ENCODE measurements around the gene CFAP77.
A peak's percentile ranks its signal among the peaks of the same experiment; 100 is the strongest.
"Not testable (repeated sequence)": the region's sequence is repeated elsewhere in the genome, so short reads cannot be mapped to it uniquely, and the experiment has no call there.

The CFAP77 gene

DNA sequence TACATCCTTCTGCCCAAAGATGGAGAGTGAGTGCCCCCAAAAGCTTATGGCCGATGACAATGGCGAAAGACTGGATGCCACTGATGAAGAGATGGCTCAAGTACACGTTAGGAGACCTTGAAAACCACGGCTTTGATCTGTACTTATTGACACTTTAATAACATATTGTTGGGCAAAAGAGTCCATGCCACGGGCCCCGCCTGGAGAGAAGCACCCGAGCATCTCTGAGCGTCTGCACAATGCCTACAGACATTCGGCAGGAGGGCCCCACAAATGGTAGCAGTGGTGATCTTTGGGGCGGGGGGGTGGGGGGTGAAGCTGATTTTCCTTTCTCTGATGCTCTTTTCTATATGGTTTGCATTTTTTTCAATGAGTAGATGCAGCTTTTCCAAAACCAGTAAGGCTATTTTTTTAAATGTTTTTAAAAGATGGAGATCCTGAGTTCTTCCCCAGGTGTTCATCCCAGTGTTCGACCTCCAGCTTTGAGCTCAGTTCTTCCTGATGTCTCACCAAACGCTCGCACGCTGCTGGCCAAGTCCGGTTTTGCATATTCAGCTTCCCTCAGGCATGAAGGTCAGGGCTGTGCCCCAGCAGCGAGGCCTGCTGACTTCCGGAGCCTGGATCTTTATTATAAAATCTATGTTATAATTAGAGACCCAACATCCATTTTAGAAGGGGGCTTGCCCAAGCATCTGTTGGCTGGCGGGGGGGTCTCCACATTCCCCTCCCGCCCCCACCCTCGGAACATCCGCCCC lies 138.1 kb downstream of the CFAP77 start:
- DNase-seq (ENCODE audit: low read depth in 2 of 2) = no peak

DNA sequence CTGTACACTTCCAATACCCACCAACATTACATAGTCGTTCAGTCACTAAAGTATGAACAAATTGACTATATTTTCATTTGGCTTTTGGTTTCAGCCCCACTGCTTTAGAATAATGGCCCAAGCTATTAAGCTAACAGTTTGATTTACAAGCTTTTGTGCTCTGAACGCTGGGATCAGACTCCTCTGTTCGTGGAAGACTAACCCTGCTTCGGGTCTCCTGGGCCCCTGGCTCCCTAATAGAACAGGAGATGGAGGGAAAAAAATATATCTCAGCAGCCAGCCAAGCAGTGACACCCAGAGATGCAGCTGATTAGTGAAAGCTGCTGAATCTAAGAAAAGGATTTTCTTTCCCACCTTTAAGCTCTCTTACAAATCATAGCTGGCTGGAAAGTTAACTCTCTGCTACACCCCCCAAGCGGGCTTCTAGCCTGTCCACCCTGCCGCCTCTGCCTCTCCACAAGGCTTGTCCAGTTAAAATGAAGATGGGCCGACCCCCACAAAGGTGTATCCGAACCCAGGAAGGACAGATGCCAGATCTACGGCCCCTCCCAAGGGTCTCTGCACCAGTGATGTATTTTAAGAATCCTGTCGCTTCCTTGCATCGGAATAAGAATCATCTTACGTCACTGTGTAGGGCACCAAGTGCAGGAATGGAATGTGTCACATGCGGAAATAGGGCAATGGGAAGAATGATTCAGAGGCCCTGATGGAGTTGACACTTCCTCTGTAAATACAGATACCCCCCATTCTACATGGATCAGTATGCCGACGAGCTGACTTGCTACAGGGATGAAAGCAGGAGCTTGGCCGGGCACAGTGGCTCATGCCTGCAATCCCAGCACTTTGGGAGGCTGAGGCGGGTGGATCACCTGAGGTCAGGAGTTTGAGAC lies 139.0 kb downstream of the CFAP77 start:
- no peak for DNase-seq (ENCODE audit: low read depth in 2 of 2)

DNA sequence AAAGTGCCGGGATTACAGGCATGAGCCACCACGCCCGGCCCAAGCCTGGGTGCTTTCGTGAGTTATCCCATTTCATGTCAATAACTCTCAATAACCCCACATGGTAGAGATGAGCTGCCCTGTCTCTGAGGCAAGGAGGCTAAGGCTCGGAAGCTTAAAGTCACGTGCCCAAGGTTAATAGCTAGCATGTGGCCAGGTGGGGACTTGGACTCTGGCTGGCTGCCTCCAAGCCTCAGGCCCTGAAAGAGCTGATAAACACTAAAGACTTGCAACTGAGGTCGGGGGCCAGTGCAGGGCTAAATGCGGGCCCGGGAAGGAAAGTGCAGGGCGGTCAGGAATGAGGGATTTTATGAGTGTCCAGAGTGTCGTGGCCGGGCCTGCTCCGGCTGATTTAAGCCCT lies 141.5 kb downstream of the CFAP77 start:
- DNase-seq (ENCODE audit: low read depth in 2 of 2) = no peak

DNA sequence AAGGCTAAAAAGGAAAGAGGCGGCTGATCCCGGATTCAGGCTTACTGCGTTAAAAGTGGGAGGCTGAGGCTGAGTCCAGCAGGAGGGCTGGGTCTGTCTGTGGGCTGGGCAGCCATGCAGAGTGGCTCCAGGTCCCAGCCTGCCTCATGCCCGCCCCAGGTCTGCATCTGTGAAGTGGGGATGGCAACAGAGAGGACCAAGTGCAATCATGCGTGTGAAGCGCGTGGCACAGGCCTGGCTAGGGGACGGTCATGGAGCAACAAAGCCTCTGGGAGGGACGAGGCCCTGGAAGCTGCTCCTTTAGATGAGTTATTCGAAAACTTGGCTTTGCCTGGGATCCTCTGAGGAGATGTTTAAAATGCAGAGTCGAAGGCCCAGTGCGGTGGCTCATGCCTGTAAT lies 142.0 kb downstream of the CFAP77 start:
- no peak for DNase-seq (ENCODE audit: low read depth in 2 of 2)

DNA sequence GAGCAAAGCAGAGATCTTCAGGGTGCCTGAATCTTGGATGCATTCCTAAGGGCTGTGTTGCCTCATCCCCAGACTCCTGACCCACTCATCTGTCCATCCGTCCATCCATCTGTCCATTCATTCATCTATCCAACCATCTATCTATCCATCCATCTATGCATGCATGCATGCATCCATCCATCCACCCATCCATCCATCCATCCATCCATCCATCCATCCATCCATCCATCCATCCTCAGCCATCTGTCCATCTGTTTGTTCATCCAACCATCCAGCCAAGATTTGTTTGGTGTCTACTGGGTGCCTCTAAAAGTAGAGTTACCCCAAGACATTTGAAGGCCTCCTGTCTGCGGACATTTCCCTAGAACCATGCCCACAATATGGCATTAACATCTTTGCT lies 144.7 kb downstream of the CFAP77 start:
- no peak for DNase-seq (ENCODE audit: low read depth in 2 of 2)

DNA sequence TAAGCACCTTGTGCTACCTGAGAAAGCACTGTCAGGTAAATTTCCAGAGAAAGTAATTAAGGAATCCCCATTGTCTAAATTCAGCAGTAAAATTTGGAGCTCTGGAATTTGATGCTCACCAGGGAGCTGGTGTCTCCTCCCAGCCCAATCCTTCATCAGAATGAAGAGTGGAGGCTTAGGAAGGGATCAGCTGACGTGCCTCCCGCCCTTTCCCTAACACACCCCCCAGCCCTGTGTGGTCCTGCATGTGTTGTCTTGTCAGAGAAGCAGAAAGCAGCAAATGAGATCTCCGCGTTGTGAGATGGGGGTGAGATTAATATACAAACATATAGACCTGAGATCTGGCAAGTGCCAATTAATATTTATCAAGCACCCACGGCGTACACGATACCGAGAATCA lies 145.5 kb downstream of the CFAP77 start:
- DNase-seq (ENCODE audit: low read depth in 2 of 2) = no peak

DNA sequence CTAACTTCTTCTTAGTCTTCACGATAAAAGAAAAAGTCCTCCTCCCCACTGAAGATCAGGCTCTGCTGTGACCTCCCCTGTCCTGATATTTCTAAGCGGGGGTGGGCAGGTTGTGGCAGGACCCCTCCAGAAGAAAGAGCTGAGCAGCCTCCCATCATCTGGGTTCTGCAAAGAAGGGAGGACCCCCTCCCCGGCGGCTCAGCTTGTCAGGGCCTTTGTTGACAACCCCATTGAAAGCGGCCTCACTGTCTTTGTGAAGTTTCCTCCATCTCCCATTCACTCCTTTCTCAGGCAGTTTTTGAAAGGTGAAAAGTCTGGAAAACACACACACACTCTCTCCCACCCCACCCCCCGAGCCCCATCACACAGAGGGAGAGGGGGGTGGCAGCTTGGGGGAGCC lies 146.2 kb downstream of the CFAP77 start:
- no peak for DNase-seq (ENCODE audit: low read depth in 2 of 2)

DNA sequence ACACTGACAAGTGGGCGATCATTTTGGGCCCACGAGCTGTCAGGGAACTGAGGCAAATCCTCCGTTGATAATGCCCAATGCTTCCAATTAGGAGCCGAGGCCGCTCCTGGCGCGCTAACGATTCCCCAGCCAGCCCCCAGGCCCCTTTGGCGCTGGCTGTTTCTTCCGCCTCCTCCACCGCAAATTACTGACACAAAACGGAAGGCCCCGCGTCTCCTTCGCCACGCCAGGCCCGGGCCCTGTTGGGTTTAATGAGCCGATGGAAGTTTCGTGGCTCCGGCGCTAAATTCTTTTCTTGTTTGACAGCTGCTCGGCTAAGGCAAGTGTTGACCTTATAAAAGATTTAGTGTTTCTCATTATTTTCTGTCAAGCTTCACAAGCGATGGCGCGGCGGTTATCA lies 146.7 kb downstream of the CFAP77 start:
- no peak for DNase-seq (ENCODE audit: low read depth in 2 of 2)

DNA sequence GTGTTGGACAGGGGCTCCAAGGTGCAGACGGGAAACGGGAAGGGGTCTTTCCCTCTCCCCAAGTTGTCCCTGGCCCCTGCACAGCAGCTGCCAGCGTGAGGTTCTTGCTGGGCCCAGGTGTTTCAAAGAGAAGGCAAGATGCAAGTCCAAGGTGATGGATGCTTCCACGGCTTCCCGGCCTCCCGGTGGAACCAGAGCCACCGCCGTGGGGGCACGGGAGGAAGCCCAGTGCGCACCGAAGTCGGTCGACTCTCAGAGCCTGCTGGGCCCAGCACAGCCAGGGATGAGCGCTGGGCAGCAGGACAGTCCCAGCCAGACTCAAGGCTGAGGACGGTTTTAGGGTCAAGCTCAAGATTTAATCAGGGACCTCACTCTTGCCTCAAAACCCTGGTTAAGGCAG lies 147.1 kb downstream of the CFAP77 start:
- no peak for DNase-seq (ENCODE audit: low read depth in 2 of 2)

DNA sequence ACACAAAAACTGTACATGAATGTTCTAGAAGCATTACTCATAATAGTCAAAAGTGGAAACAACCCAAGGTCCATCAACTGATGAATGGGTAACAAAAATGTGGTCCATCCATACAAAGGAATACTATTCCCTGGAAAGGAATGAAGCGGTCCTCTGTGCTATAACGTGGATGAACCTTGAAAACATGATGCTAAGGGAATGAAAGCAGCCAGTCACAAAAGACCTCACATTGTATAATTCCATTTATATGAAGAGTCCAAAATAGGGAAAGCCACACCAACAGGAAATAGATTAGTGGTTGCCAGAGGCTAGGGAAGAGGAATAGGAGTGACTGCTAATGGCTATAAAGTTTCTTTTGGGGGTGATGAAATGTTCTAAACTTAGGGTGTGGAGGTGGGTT lies 149.7 kb downstream of the CFAP77 start:
- DNase-seq (ENCODE audit: low read depth in 2 of 2) = no peak

DNA sequence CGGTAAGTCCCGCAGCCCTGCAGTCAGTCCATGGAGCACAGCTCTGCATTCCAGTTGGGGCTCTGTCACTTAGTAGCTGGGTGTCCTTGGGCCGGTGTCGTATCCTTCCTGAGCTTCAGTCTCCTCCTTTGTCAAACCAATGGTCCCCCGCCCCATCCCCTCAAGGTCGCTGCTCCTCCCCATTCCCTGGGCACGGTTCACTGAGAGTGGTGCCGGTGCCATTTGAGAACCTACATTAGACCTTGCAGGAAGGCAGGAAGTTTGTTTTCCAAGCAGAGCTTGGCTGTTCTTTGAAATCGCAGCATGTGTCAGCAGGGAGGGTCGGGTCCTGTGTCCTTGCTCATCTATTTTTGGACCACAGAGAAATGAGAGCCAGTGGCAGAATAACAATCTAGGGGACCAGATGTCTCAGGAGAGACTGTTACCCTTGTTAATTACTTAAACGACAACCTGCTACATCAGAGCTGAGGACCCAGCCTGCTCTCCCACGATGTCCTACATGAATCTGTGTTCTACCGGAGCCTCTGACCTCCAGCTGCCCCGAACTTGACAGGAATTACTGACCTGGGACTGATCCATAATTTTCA lies 150.7 kb downstream of the CFAP77 start:
- DNase-seq (ENCODE audit: low read depth in 2 of 2) = no peak

DNA sequence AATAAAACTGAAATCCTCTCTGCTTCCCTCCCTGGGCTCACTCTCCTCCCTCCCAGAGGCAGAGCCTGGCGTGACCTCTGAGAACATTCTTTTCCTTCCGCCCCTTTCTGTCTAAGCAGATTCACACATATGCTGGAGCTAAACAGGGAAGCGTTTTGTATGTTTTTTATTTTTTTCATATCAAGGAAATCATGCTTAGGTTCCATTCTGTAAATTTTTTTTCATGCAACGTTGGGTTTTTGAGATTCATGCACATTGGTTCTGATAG lies 152.2 kb downstream of the CFAP77 start:
- DNase-seq (ENCODE audit: low read depth in 2 of 2) = no peak

DNA sequence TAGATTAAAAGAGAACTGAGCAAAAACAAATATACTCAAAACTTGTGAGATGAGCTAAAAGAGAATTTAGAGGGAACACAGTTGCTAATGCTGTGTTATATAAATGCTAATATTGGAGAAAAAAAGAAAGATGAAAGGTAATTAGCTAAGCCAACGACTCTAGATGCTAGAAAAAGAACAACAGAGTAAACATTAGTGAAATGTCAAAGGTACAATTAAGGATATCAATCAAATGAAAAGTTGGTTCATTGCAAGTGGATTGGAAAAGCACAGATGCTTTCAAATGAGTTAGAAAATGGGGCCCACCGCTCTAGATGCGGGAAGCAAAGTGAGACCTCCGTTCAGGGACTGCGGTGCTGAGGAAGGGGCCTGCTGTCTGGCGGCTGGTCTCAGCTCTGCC lies 154.5 kb downstream of the CFAP77 start:
- no peak for DNase-seq (ENCODE audit: low read depth in 2 of 2)

DNA sequence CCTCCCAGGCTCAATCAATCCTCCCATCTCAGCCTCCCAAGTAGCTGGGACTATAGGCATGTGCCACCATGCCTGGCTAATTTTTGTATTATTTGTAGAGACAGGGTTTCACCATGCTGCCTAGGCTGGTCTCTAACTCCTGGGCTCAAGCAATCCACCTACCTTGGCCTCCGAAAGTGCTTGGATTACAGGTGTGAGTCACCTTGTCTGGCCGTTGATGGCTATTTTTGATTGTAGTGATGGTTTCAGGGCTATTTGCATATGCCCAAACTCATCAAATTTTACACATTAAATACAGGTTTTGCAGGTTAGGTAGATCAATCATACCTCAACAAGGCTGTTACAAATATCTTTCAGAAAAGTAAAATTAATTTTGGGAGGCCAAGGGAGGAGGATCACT lies 158.8 kb downstream of the CFAP77 start:
- DNase-seq (ENCODE audit: low read depth in 2 of 2) = not testable (repeated sequence)

DNA sequence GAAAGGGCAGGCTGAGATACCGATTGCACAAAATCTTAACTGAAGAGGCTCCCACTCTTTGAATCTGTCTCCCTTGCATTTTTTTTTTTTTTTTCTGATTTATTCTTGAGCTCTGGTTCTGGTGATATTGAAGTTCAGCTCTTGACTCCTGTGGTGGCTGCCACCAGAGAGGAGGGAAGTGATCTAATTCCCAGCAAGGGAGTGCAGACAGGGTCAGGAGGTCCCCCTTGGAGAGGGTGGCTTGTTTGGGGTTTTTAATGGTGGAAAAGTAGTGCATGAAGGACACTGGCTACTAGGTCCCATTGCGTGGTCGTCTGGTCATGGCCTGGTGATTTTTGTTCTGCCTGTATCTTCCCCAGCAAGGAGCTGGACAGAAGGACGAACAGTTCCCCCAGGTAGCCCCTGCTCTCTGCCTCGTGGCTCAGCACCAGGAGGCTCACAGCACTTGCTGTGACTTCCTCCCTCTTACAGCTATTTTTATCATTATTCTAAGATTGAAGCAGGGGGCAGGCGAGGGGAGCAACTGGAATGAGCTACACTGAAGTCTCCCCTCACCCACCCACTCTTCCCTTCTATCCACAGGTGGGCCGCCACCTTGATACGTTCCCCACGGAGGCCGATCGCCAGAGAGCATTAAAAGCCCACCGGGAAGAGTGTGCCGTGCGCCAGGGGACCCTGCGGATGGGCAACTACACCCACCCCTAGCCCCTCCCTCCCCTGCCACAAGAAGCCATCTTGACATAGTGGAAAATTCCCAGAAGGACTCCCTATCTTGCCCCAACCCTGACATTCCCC lies 162.0 kb downstream of the CFAP77 start:
- DNase-seq (ENCODE audit: low read depth in 2 of 2) = no peak

DNA sequence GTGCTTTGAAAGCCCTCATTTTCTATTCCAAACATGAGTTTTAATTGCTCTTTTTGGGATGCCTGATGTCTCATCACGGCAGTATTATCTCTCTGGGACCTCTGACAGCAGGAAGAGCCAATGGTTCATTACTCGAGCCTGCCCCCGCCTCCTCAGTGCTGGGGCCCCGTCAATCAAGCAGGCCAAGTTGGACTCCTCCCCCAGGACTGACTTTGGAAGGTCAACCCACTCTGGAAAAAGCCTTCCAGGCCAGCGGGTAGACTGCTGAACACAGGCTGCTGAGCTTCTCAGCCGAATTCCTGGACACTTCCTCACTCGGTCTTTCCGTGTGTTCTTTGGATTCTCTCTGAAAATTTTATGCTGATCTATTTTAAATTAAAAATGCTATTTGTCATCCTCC lies 162.9 kb downstream of the CFAP77 start:
- DNase-seq (ENCODE audit: low read depth in 2 of 2) = no peak

DNA sequence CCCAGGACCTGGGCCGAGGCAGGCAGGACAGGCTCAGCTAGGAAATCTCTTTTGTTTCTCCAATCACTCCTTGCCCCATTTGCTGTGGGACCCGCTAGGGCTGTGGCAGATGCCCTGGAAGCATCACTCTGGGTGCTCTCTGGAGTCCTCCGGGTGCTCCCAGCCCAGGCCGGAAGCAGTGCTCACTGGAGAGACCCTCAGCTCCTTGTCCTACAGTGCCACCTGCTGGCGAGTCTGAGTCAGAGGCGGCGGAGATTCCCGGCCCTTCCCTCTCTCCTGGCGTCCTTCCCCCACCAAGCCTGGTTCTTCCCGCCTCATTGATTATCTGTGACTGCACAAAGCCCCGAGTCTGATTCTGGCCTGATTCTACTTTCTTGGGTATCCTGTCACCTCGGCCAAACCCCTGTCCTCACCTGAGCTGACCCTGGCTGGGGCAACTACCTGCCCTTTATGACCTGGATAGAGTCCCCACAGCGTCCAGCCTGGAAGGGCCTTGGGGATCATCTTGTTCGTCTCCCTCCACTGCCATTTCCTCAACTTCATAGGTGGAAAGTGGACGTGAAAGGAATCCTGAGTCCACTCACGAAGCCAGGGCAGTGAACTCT lies 165.1 kb downstream of the CFAP77 start:
- DNase-seq (ENCODE audit: low read depth in 2 of 2) = peak in 1 of 2 donors; percentile 6

DNA sequence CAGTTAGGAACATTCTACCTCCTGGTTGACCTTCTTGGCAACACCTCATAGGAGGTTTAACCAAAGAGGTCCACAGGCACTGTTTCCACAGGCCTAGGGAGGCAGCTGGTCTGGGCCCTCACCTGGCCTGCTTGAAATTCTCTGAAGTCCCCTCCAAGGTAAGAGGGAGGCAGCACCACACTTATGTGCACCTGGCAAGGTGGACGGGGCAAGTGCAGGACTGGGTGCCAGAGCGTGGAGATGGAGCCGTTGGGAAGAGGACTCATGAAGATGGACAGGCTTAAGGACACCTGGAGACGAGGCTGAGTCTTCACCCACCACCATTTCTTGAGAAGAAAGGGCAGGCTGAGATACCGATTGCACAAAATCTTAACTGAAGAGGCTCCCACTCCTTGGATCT lies 165.8 kb downstream of the CFAP77 start:
- DNase-seq (ENCODE audit: low read depth in 2 of 2) = no peak

DNA sequence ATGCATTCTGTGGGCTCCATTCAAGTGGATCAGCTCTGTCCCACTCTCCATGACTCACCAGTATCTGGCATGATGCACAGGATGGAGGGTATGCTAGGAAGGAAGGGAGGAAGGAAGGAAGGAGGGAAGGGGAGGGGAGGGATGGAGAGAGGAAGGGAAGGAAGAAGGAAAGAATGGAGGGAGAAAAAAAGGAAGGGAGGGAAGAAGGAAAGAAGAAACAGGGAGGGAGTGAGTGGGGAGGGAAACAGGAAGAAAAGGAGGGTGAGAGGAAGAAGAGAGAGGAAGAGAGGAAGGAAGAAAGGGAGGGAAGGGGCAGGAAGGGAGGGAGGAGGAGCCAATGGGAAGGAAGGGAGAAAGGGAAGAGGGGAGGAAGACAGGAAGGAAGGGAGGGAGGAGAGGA lies 167.1 kb downstream of the CFAP77 start:
- DNase-seq (ENCODE audit: low read depth in 2 of 2) = no peak

DNA sequence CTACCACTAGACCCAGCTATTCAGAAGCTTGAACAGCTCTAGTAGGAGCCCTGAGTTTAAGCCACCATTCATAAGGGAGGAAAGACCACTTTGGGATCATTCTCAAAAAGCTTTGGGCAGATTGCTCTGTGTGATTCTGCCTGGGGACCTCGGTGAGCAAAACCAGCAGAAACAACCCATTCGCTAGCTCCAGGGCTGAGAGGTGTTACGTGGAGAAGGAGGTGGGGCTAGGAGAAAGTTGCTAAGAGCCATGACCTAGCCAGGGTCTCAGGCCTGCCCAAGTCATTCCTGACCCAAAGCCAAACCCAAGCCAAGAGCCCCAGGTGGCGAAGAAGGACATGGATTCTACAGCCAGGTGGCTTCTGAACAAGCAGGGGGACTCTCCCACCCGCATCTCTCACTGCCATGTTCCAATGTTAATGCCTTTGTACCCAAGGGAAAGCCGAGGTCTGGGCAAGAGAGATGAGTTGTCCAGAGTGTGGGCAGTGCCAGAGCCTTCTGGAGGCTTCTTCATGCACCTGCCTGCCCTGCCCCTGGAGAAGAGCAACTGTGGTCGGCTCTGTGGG lies 168.4 kb downstream of the CFAP77 start:
- DNase-seq (ENCODE audit: low read depth in 2 of 2) = no peak

DNA sequence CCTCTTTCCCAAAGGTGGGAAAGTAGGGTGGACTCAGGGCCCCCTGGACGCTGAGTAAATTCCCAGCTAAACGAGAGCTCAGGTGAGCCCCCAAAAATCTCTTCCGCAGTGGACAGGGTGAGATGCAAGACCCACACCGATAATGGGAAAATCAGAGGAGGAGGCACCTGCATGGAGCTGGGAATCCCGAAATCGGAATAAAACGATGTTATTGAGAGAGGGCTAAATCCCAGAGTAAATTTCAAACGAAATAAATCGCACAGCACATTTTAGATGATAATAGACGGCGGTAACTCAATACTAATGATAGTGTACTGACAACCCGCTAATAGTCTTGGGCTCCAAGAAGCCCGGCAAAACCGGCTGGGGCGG lies 169.4 kb downstream of the CFAP77 start:
- DNase-seq (ENCODE audit: low read depth in 2 of 2) = no peak

Measured in stimulated activated CD8-positive, alpha-beta memory T cell treated with anti-CD3 and anti-CD28 coated beads, Interleukin-7, amount 100 ng/mL, for 4 hours (primary cell).